Stimulated activated naive CD4-positive, alpha-beta T cell treated with Interleukin-2 at 50 U/mL for 16 hours (primary cell): Measurements from ENCODE around the gene CRYBG3.

ENCODE experiments used
- DNase-seq: peaks from one replicate; lab custom pipeline; 2025; lab: John Stamatoyannopoulos, UW

Gene CRYBG3

GRCh38 chr3:97974996-97975395, 153.2 kb downstream of the CRYBG3 start:
- no peak for DNase-seq

- DNase-seq: no peak
Measured at GRCh38 chr3:97975466-97975865, 153.7 kb downstream of the CRYBG3 start.

GRCh38 chr3:97979610-97980009, 157.8 kb downstream of the CRYBG3 start:
- DNase-seq: no peak

- no peak for DNase-seq
Measured at GRCh38 chr3:97981886-97982285, 160.1 kb downstream of the CRYBG3 start.

GRCh38 chr3:97983933-97984491, 162.2 kb downstream of the CRYBG3 start:
- DNase-seq: no peak

- no peak for DNase-seq
Measured at GRCh38 chr3:97987306-97987705, 165.5 kb downstream of the CRYBG3 start.

GRCh38 chr3:97988784-97989568, 167.2 kb downstream of the CRYBG3 start:
- DNase-seq: no peak

GRCh38 chr3:97990624-97991292, 168.9 kb downstream of the CRYBG3 start:
- DNase-seq: no peak

- DNase-seq: no peak
Measured at GRCh38 chr3:97991293-97991682, 169.5 kb downstream of the CRYBG3 start.

- DNase-seq: no peak
Measured at GRCh38 chr3:97992547-97993173, 170.8 kb downstream of the CRYBG3 start.

GRCh38 chr3:97993526-97993925, 171.7 kb downstream of the CRYBG3 start:
- DNase-seq: no peak

- no peak for DNase-seq
Measured at GRCh38 chr3:97994328-97994945, 172.6 kb downstream of the CRYBG3 start.
